ENCODE data around the gene SMYD3.
"Not testable (repeated sequence)": the region's sequence is repeated elsewhere in the genome, so short reads cannot be mapped to it uniquely, and the experiment has no call there.

The SMYD3 gene

GRCh38 chr1:245772739-245773138, 734.3 kb downstream of the SMYD3 start:
- DNase-seq (ENCODE audit: low read depth in 2 of 2), result no peak

- DNase-seq (ENCODE audit: low read depth in 2 of 2), result no peak
Observed at GRCh38 chr1:245772325-245772724, 734.8 kb downstream of the SMYD3 start.

- DNase-seq (ENCODE audit: low read depth in 2 of 2), result no peak
Observed at GRCh38 chr1:245771511-245772281, 735.4 kb downstream of the SMYD3 start.

- DNase-seq (ENCODE audit: low read depth in 2 of 2), result no peak
Observed at GRCh38 chr1:245770156-245770555, 736.9 kb downstream of the SMYD3 start.

- DNase-seq (ENCODE audit: low read depth in 2 of 2), result no peak
Observed at GRCh38 chr1:245768596-245768995, 738.5 kb downstream of the SMYD3 start.

GRCh38 chr1:245765230-245766000, 741.7 kb downstream of the SMYD3 start:
- DNase-seq (ENCODE audit: low read depth in 2 of 2), result no peak

- no peak for DNase-seq (ENCODE audit: low read depth in 2 of 2)
Observed at GRCh38 chr1:245763873-245764331, 743.2 kb downstream of the SMYD3 start.

GRCh38 chr1:245762396-245762910, 744.6 kb downstream of the SMYD3 start:
- DNase-seq (ENCODE audit: low read depth in 2 of 2), result no peak

- no peak for DNase-seq (ENCODE audit: low read depth in 2 of 2)
Observed at GRCh38 chr1:245760301-245760700, 746.8 kb downstream of the SMYD3 start.

GRCh38 chr1:245754463-245754961, 752.6 kb downstream of the SMYD3 start:
- no peak for DNase-seq (ENCODE audit: low read depth in 2 of 2)

GRCh38 chr1:245753807-245754206, 753.3 kb downstream of the SMYD3 start:
- DNase-seq (ENCODE audit: low read depth in 2 of 2), result no peak

GRCh38 chr1:245752561-245752960, 754.5 kb downstream of the SMYD3 start:
- no peak for DNase-seq (ENCODE audit: low read depth in 2 of 2)

- DNase-seq (ENCODE audit: low read depth in 2 of 2), result no peak
Observed at GRCh38 chr1:245751726-245752470, 755.2 kb downstream of the SMYD3 start.

- DNase-seq (ENCODE audit: low read depth in 2 of 2), result no peak
Observed at GRCh38 chr1:245751116-245751515, 756.0 kb downstream of the SMYD3 start.

- no peak for DNase-seq (ENCODE audit: low read depth in 2 of 2)
Observed at GRCh38 chr1:245750261-245750660, 756.8 kb downstream of the SMYD3 start.

- DNase-seq (ENCODE audit: low read depth in 2 of 2), result no peak
Observed at GRCh38 chr1:245749053-245749452, 758.0 kb downstream of the SMYD3 start.

- no peak for DNase-seq (ENCODE audit: low read depth in 2 of 2)
Observed at GRCh38 chr1:245748646-245749045, 758.4 kb downstream of the SMYD3 start.

- no peak for DNase-seq (ENCODE audit: low read depth in 2 of 2)
Observed at GRCh38 chr1:245748240-245748639, 758.8 kb downstream of the SMYD3 start.

- no peak for DNase-seq (ENCODE audit: low read depth in 2 of 2)
Observed at GRCh38 chr1:245742896-245743295, 764.2 kb downstream of the SMYD3 start.

GRCh38 chr1:245740336-245740735, 766.7 kb downstream of the SMYD3 start:
- not testable (repeated sequence) for DNase-seq (ENCODE audit: low read depth in 2 of 2)

- no peak for DNase-seq (ENCODE audit: low read depth in 2 of 2)
Observed at GRCh38 chr1:245730801-245731200, 776.3 kb downstream of the SMYD3 start.

GRCh38 chr1:245728035-245728434, 779.0 kb downstream of the SMYD3 start:
- not testable (repeated sequence) for DNase-seq (ENCODE audit: low read depth in 2 of 2)
